PFSK-1 (cell line): ENCODE data around the gene UNC5C.

Source experiments
- FOXP2 ChIP-seq: optimal IDR thresholded peaks from 2 replicates; pipeline ENCODE3; 2011; ENCODE audit warnings: borderline replicate concordance, control low read depth, inconsistent platforms; ENCODE audit not compliant: insufficient read depth; ENCODE audit errors: extremely low read length, extremely low read depth
- POLR2AphosphoS5 ChIP-seq: IDR thresholded peaks from 2 replicates; pipeline ENCODE4 v1.6.1; 2012; ENCODE audit warnings: low read depth, mild to moderate bottlenecking, control low read depth, low read length, moderate library complexity
- SIN3A ChIP-seq: IDR thresholded peaks from 2 replicates; pipeline ENCODE4 v1.6.1; 2012; ENCODE audit warnings: mild to moderate bottlenecking, low read length, moderate library complexity, borderline replicate concordance; ENCODE audit not compliant: insufficient read depth
- TAF1 ChIP-seq: IDR thresholded peaks from 2 replicates; pipeline ENCODE4 v1.6.1; 2012; ENCODE audit warnings: low read length, control low read depth, borderline replicate concordance; ENCODE audit not compliant: insufficient read depth
- TF ChIP-seq, protein P1 (sequence below), 2 experiments: IDR thresholded peaks; 2 replicates each; pipeline versions ENCODE4 v1.6.1 to v1.8.0; 2011 to 2012; ENCODE audit warnings: low read depth in 2 of 2, low read length in 2 of 2, control low read depth in 1 of 2, inconsistent platforms in 1 of 2, mild to moderate bottlenecking in 1 of 2, moderate library complexity in 1 of 2; ENCODE audit not compliant: insufficient read depth in 1 of 2

The UNC5C gene

DNA sequence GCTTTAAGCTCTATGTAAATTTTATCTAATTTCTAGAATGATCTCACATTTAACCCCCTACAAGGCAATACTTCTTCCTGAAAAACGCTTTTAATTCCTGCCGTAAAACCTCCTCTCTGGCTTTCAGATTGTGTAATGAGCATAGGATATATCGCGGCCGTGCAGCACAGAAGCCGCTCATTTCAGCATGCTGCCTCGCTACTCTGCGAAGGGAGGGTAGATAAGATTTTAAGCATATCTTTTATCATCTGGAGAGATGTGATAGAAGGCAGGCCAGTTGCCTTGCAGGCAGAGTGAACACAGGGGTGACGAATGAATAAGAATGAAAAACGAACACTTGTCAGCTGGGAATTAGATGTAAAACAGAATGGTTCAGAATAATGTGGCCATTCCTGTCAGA lies 265.5 kb downstream of the UNC5C start:
- TF ChIP-seq TAF1 (no peak), FOXP2 (no peak)

DNA sequence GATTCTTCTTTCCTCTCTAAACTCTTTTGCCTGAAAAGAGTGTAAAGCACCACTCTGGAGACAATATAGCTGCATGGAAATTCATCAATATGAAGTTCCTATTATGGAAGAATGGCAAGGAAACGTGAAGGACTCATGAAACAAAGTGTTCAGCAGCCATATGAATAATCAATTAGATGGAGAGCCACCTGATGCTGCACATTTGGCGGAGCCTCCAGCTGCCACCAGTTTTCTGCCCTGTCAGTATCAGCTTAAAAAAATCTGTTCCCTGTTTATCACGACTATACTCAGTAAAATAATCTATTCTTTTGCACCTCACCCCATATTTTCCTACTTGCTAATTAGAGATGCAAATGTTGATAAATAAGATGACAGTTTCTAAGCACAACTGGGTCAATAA lies 276.0 kb downstream of the UNC5C start:
- TF ChIP-seq, protein P1, sequence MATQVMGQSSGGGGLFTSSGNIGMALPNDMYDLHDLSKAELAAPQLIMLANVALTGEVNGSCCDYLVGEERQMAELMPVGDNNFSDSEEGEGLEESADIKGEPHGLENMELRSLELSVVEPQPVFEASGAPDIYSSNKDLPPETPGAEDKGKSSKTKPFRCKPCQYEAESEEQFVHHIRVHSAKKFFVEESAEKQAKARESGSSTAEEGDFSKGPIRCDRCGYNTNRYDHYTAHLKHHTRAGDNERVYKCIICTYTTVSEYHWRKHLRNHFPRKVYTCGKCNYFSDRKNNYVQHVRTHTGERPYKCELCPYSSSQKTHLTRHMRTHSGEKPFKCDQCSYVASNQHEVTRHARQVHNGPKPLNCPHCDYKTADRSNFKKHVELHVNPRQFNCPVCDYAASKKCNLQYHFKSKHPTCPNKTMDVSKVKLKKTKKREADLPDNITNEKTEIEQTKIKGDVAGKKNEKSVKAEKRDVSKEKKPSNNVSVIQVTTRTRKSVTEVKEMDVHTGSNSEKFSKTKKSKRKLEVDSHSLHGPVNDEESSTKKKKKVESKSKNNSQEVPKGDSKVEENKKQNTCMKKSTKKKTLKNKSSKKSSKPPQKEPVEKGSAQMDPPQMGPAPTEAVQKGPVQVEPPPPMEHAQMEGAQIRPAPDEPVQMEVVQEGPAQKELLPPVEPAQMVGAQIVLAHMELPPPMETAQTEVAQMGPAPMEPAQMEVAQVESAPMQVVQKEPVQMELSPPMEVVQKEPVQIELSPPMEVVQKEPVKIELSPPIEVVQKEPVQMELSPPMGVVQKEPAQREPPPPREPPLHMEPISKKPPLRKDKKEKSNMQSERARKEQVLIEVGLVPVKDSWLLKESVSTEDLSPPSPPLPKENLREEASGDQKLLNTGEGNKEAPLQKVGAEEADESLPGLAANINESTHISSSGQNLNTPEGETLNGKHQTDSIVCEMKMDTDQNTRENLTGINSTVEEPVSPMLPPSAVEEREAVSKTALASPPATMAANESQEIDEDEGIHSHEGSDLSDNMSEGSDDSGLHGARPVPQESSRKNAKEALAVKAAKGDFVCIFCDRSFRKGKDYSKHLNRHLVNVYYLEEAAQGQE (IDR thresholded peaks at IDR 0.05; ENCODE audit: insufficient read depth in 1 of 2, low read depth in 2 of 2, low read length in 2 of 2), result no peak
- TF ChIP-seq TAF1, result no peak
- TF ChIP-seq POLR2AphosphoS5, result no peak
- TF ChIP-seq SIN3A, result no peak
- TF ChIP-seq FOXP2, result no peak

DNA sequence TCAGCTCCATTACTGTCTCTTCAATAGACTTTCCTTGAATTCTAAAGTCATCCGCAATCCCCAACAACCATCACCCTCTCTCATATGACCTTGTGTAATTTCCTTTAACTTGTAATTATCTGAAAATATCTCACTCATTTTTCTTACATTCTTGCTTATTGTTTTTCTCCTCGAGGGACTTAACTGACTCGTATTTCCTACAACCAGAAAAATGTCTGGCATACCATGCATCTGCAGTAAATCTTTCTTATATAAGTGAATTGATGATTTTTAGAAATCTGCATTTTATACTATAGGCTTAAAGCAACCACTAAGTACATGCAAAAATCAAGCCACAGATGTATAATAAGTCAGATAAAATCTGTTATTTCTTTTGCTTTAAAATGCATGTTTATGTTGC lies 276.7 kb downstream of the UNC5C start:
- TF ChIP-seq POLR2AphosphoS5 (no peak), TAF1 (no peak), SIN3A (no peak), FOXP2 (no peak)
- TF ChIP-seq, protein P1 (IDR thresholded peaks at IDR 0.05; ENCODE audit: insufficient read depth in 1 of 2, low read depth in 2 of 2, low read length in 2 of 2), result no peak

DNA sequence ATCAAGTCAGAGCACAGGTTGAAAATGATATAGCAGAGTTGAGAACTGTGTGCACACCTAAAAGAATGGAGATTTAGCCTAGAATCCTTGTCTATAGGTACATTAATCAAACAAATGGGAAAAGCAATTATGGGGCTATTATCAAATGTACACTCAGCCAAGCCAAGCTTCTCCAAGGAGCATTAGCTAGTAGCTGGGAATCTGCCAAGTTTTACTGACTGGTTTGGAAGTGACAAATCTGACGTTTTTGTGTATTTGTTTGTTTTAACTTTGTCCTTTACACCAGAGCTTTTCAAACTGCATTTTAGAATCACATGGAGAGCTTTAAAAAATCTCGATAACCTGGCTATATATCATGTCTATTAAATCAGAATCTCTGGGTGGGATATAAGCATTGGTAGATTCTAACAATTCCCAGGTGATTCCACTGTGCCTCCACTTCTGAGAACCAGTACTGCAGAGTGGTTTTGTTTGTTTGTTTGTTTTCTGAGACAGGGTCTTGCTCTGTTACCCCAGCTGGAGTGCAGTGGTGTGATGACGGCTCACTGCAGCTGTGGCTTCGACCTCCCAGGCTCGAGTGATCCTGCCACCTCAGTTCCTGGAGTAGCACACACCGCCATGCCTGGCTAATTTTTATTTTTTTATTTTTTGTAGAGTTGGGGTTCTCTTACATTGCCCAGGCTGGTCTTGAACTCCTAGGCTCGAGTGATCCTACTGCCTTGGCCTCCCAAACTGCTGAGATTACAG lies 279.8 kb downstream of the UNC5C start:
- TF ChIP-seq TAF1 (no peak), FOXP2 (no peak), SIN3A (no peak), POLR2AphosphoS5 (no peak)
- TF ChIP-seq, protein P1 (IDR thresholded peaks at IDR 0.05; ENCODE audit: insufficient read depth in 1 of 2, low read depth in 2 of 2, low read length in 2 of 2), result no peak

DNA sequence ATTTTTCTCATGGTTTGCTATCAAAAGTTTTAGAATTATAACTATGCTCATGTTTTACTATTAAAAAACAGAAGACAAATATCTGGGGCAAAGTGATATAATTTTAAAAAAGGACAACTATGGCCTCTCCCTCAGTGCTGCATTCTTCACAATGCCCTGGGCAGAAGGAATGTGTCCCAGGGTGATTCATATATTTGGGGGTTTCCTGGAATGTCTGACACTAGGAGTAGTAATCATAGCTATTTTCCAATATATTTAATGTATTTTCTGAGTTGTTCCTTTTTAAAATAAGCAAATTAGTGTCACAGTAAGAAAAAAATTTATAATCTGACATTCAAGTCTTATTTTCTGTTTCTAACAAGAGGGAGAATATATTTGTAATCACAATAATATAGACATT lies 281.7 kb downstream of the UNC5C start:
- TF ChIP-seq, protein P1 (IDR thresholded peaks at IDR 0.05; ENCODE audit: insufficient read depth in 1 of 2, low read depth in 2 of 2, low read length in 2 of 2), result no peak
- no peak for TF ChIP-seq TAF1
- no peak for TF ChIP-seq SIN3A
- no peak for TF ChIP-seq POLR2AphosphoS5
- TF ChIP-seq FOXP2, result no peak
